IMR-90 (cell line): ENCODE data around the gene TOX3.

Experiments used
- MXI1 ChIP-seq: IDR thresholded peaks from 2 replicates; pipeline ENCODE4 v1.6.1; 2012; ENCODE audit warnings: low read depth, mild to moderate bottlenecking, low read length, moderate library complexity, borderline replicate concordance
- POLR2A ChIP-seq: IDR thresholded peaks from 2 replicates; pipeline ENCODE4 v1.6.1; 2012; ENCODE audit warnings: mild to moderate bottlenecking, low read depth, low read length

- no peak for TF ChIP-seq POLR2A
- no peak for TF ChIP-seq MXI1
Observed at GRCh38 chr16:52446080-52446479, 100.9 kb downstream of the TOX3 start.
